HG03439 (cell line): ENCODE measurements around the gene SLC2A9.

Experiments
- ATAC-seq: cut with Tn5 transposase; IDR thresholded peaks from one replicate; pipeline ENCODE4 v1.9.1; 2021; ENCODE audit warnings: mild to moderate bottlenecking, moderate library complexity; ENCODE audit not compliant: unreplicated experiment

The SLC2A9 gene

GRCh38 chr4:10020871-10021652 lies at the start of gene SLC2A9:
SLC2A9 (minus strand) TSS chr4:10021497; CDS start chr4:10021429, 68 bp downstream.
- no peak for ATAC-seq

- ATAC-seq = no peak
Measured at GRCh38 chr4:10069075-10069642, 47.9 kb upstream of the SLC2A9 start.

- no peak for ATAC-seq
Measured at GRCh38 chr4:10066670-10067651, 45.7 kb upstream of the SLC2A9 start.

GRCh38 chr4:10066206-10066605 lies 44.9 kb upstream of the SLC2A9 start:
- no peak for ATAC-seq

- ATAC-seq = no peak
Measured at GRCh38 chr4:10063544-10064300, 42.4 kb upstream of the SLC2A9 start.

DNA sequence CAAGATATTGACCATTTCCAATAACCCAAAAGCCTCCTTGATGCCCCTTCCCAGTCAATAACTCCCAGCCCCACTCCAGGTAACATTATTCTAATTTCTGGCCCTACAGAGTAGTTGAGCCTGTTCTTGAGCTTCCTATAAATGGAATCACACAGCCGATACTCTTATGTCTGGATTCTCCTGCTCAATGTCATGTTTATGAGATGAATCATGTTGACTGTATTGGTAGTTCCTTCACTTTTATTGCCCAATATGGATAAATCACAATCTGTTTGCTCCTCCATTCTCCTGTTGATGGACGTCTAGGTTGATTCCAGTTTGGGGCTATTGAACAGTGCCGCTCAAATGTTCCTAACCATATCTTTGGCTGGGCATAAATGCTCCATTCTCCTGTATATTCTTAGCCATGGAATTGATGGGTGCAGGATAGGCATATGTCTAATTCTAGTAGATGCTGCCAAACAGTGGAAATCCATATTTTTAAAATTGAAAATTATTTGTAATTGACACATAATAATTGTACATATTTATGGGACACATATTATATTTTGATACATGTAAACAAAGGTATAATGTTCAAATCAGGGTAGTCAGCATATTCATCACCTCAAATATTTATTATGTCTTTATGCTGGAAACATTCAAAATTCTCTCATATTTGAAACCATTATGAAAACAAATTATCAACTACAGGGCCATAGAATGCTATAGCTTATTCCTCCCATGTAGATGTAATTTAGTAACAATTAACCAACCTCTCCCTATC lies 40.5 kb upstream of the SLC2A9 start:
- ATAC-seq = no peak

GRCh38 chr4:10058371-10058770 lies 37.1 kb upstream of the SLC2A9 start:
- no peak for ATAC-seq

DNA sequence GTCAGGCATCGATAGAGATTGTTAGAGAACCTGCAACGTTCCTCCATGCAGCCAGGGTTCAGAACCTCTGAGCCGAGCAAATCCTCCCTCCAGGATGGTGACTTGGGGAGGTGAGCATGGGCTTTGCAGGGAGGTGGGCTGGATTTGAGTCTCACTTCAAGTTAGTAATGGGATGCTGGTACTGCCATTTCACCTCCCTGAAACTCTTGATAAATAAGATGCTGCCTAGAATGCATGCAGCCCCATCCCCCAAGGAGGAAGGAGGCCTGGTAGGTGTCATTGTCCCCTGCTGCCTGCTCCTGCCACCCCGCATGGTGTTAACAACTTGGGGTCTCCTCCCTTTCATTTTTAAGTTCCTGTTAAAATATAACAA lies 35.7 kb upstream of the SLC2A9 start:
- no peak for ATAC-seq

- ATAC-seq = no peak
Measured at GRCh38 chr4:10056334-10057022, 35.2 kb upstream of the SLC2A9 start.

DNA sequence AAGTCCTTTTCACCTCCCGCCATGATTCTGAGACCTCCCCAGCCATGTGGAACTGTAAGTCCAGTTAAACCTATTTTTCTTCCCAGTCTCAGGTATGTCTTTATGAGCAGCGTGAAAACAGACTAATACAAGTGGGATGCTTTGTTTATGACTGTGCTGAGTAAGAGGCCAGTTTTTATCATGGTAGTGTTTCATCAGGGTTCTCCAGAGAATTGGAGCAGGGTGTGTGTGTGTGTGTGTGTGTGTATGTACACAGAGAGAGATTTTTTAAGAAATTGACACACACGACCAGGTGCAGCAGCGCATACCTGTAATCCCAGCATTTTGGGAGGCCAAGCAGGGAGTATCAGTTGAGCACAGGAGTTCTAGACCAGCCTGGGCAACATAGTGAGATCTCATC lies 34.6 kb upstream of the SLC2A9 start:
- ATAC-seq = no peak

DNA sequence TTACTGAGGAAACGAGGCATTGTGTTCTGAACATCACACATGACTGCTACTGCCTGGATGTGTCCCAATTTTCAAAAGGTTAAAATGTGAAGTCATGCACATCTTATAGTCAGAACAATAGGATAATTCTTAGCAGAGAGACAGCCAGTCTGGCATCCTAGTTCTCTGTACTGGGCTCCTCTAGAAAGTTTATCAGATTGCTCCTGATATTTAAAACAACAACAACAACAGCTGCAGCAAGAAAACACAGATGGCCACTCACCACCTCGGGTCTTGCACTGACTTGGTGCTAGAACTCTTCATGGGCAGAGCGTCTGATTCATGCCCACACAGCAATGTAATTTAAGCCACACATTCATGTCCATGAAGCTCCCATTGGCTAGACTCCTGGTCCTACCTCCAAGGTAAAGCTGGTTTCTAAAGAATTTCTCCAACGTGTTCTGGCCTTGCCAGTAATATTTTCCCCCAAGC lies 33.3 kb upstream of the SLC2A9 start:
- no peak for ATAC-seq

- no peak for ATAC-seq
Measured at GRCh38 chr4:10053635-10054453, 32.5 kb upstream of the SLC2A9 start.

GRCh38 chr4:10051517-10052135 lies 30.3 kb upstream of the SLC2A9 start:
- ATAC-seq = no peak

- no peak for ATAC-seq
Measured at GRCh38 chr4:10050721-10051120, 29.4 kb upstream of the SLC2A9 start.

- no peak for ATAC-seq
Measured at GRCh38 chr4:10050261-10050661, 29.0 kb upstream of the SLC2A9 start.

- no peak for ATAC-seq
Measured at GRCh38 chr4:10048941-10049697, 27.8 kb upstream of the SLC2A9 start.

- no peak for ATAC-seq
Measured at GRCh38 chr4:10047967-10048366, 26.7 kb upstream of the SLC2A9 start.
